Liver (tissue), 3 donors: ENCODE measurements around the gene EIPR1.

Source experiments
- EGR1 ChIP-seq, 2 donors: IDR thresholded peaks; 2 replicates each; pipeline ENCODE4 v1.6.1; 2016 to 2018; ENCODE audit warnings: antibody characterized with exemption in 2 of 2, low read depth in 2 of 2
- GABPA ChIP-seq, 2 donors: IDR thresholded peaks in 1 of 2; conservative IDR thresholded peaks in 1 of 2; 2 replicates each; pipeline ENCODE4 v1.6.1; 2016; ENCODE audit warnings: antibody characterized with exemption in 2 of 2, mild to moderate bottlenecking in 1 of 2, moderate library complexity in 1 of 2
- JUND ChIP-seq, 2 donors: IDR thresholded peaks; 2 replicates each; pipeline ENCODE4 v1.6.1; 2016; ENCODE audit warnings: antibody characterized with exemption in 2 of 2
- RAD21 ChIP-seq, 2 donors: IDR thresholded peaks; 2 replicates each; pipeline ENCODE4 v1.6.1; 2016; ENCODE audit warnings: antibody characterized with exemption in 2 of 2, mild to moderate bottlenecking in 2 of 2
- RXRA ChIP-seq, 2 donors: IDR thresholded peaks; 2 replicates each; pipeline ENCODE4 v1.6.1; 2017 to 2018; ENCODE audit warnings: antibody characterized with exemption in 2 of 2, mild to moderate bottlenecking in 1 of 2
- TAF1 ChIP-seq: conservative IDR thresholded peaks from 2 replicates; pipeline ENCODE4 v1.6.1; 2016; ENCODE audit warnings: antibody characterized with exemption, mild to moderate bottlenecking
- TF ChIP-seq, protein P1 (sequence below): fragments of 150-350 bp; IDR thresholded peaks from 2 replicates; pipeline ENCODE4 v1.5.1; 2017; ENCODE audit warnings: improper control_type of control experiment, low read depth, low read length; ENCODE audit not compliant: missing input control
- TF ChIP-seq, protein P2 (sequence below): IDR thresholded peaks from 2 replicates; pipeline ENCODE4 v1.6.1; 2016; ENCODE audit warnings: antibody characterized with exemption
- TF ChIP-seq, protein P3 (sequence below): IDR thresholded peaks from 2 replicates; pipeline ENCODE4 v1.6.1; 2016; ENCODE audit warnings: antibody characterized with exemption, mild to moderate bottlenecking
- donor health status: healthy.
- donor health status: healthy.

DNA sequence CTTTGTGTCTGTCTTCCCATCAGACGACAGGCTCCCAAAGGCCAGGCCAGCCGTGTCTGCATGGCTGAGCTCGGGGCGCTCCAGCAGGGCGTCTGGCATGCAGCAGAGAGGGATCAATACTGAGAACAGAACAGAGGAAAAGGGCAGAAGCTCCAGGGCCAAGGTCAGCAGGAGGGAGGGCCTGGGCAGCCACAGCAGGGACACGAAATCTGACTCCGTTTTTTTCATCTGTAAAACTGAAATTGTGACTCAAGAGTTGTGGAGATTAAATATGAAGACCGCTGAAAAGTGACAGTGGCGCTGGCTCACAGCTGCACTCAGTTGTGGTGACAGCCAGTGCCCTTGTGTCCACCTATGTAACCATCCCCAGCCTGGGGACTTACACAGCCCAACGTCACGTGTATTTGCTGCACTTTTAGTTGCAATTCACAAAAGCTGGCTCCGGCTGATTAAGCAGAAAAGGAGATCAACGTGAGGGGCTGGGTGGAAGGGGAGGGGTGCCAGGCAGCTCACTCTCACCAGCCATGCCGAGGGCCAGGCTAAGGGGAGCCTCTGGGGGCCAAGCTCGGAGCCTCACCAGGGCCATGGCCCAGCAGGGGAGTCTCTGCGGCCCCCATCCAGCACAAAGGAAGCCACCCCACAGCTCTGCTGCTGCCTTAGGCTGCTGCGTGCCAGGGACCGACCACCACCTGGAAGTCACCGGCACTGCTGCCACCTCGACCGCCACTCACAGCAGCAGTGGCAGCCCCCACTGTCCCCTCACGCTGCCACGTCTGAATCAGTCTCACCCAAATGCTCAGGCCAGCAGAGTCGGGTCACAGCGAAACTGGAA lies 74.7 kb downstream of the EIPR1 start:
- TF ChIP-seq RXRA (IDR thresholded peaks at IDR 0.05) (peak; percentile 63 to 74), GABPA (IDR thresholded peaks at IDR 0.05 in 1 of 2, conservative IDR thresholded peaks at IDR 0.05 in 1 of 2) (peak in 1 of 2 donors; percentile 26), EGR1 (IDR thresholded peaks at IDR 0.05; ENCODE audit: low read depth in 2 of 2) (no peak), JUND (IDR thresholded peaks at IDR 0.05) (no peak), RAD21 (IDR thresholded peaks at IDR 0.05) (no peak), TAF1 (no peak)
- TF ChIP-seq, protein P1, sequence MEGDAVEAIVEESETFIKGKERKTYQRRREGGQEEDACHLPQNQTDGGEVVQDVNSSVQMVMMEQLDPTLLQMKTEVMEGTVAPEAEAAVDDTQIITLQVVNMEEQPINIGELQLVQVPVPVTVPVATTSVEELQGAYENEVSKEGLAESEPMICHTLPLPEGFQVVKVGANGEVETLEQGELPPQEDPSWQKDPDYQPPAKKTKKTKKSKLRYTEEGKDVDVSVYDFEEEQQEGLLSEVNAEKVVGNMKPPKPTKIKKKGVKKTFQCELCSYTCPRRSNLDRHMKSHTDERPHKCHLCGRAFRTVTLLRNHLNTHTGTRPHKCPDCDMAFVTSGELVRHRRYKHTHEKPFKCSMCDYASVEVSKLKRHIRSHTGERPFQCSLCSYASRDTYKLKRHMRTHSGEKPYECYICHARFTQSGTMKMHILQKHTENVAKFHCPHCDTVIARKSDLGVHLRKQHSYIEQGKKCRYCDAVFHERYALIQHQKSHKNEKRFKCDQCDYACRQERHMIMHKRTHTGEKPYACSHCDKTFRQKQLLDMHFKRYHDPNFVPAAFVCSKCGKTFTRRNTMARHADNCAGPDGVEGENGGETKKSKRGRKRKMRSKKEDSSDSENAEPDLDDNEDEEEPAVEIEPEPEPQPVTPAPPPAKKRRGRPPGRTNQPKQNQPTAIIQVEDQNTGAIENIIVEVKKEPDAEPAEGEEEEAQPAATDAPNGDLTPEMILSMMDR, result no peak
- TF ChIP-seq, protein P2, sequence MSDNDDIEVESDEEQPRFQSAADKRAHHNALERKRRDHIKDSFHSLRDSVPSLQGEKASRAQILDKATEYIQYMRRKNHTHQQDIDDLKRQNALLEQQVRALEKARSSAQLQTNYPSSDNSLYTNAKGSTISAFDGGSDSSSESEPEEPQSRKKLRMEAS, result no peak
- TF ChIP-seq, protein P3, sequence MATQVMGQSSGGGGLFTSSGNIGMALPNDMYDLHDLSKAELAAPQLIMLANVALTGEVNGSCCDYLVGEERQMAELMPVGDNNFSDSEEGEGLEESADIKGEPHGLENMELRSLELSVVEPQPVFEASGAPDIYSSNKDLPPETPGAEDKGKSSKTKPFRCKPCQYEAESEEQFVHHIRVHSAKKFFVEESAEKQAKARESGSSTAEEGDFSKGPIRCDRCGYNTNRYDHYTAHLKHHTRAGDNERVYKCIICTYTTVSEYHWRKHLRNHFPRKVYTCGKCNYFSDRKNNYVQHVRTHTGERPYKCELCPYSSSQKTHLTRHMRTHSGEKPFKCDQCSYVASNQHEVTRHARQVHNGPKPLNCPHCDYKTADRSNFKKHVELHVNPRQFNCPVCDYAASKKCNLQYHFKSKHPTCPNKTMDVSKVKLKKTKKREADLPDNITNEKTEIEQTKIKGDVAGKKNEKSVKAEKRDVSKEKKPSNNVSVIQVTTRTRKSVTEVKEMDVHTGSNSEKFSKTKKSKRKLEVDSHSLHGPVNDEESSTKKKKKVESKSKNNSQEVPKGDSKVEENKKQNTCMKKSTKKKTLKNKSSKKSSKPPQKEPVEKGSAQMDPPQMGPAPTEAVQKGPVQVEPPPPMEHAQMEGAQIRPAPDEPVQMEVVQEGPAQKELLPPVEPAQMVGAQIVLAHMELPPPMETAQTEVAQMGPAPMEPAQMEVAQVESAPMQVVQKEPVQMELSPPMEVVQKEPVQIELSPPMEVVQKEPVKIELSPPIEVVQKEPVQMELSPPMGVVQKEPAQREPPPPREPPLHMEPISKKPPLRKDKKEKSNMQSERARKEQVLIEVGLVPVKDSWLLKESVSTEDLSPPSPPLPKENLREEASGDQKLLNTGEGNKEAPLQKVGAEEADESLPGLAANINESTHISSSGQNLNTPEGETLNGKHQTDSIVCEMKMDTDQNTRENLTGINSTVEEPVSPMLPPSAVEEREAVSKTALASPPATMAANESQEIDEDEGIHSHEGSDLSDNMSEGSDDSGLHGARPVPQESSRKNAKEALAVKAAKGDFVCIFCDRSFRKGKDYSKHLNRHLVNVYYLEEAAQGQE, result peak; percentile 14
